Measurements from ENCODE around the gene CARMIL1.
A peak's percentile ranks its signal among the peaks of the same experiment; 100 is the strongest.

The CARMIL1 gene

GRCh38 chr6:25275436-25275835 lies 3.7 kb upstream of the CARMIL1 start:
- FAIRE-seq = no peak
- no peak for DNase-seq (ENCODE audit: insufficient read length, low spot score)
- no peak for TF ChIP-seq CTCF (IDR thresholded peaks at IDR 0.05; ENCODE audit: insufficient read depth, missing control alignments)

GRCh38 chr6:25277386-25277785 lies 1.8 kb upstream of the CARMIL1 start:
- FAIRE-seq = no peak
- DNase-seq (ENCODE audit: insufficient read length, low spot score) = no peak
- TF ChIP-seq CTCF (IDR thresholded peaks at IDR 0.05; ENCODE audit: insufficient read depth, missing control alignments) = no peak

GRCh38 chr6:25277857-25278256 lies 1.3 kb upstream of the CARMIL1 start:
- no peak for TF ChIP-seq CTCF (IDR thresholded peaks at IDR 0.05; ENCODE audit: insufficient read depth, missing control alignments)
- DNase-seq (ENCODE audit: insufficient read length, low spot score) = peak; percentile 38
- FAIRE-seq = peak; percentile 82

DNA sequence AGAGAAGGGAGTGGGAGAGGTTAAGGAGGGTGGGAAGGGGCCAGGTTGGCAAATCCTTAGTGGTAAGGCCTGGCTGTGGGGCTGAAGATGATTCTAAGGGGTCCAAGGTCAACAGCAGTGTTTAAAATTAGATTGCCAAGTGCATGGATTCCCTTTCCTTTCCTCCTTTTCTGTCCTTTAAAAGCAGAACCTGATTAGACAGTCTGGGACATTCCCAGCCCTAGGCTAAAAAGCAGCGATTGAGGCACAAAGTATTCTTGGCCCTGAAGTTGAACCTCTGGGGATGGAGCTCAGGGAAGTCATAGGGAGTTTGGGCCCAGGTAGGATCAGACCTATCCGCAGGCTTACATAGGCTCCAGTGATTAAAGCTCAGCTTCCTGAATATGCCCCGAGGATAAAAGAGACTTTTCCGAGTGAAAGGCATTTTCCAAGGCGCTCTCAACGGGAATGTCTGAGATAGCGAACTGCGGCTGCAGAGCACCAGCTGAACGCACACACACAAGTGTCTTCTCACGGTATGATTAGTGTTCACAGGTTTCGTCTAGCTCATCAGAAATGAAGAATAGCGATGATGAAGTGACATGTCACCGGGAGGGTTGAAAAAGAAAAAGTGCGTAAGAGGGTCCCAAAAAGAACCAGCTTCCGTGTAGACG lies 787 bp upstream of the CARMIL1 start:
- no peak for DNase-seq (ENCODE audit: insufficient read length, low spot score)
- FAIRE-seq = no peak
- no peak for TF ChIP-seq CTCF (IDR thresholded peaks at IDR 0.05; ENCODE audit: insufficient read depth, missing control alignments)

- DNase-seq (ENCODE audit: insufficient read length, low spot score) (peak; percentile 22), FAIRE-seq (no peak)
- no peak for TF ChIP-seq CTCF (IDR thresholded peaks at IDR 0.05; ENCODE audit: insufficient read depth, missing control alignments)
Observed at GRCh38 chr6:25279748-25280343, 672 bp downstream of the CARMIL1 start.

DNA sequence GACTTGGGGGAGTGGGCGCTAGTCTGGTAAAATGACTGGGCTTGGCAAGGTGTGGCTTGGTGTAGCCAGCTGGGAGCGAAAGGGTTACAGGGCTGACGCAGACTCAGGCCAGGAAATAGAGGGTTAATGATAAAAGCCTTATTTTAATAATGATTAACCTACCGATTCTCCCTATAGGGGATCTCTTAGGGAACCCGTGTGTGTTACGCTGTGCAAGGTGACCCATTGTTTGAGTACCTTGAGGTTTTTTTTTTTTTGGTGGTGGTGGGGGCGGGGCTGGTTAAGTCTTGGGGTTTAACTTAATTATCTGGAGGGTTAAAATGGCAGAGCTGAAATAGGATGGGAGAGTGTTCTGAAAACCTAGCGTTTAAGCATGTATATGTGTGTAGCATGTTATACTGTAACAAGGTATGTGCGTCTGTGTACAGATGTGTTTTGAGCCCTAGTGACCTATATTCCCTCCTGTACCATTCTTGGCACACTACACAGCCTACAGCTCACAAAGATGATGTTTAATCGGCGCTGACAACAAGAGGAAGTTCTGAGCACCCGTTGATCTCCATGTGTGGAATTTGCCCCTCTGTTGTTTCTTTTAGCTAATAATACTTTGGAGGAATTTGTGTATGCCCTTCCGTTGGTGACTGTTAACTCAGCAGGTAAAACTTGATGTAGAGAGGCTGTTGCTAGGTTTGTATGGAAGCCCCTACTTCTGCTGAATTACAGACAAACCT lies 1.3 kb downstream of the CARMIL1 start:
- DNase-seq (ENCODE audit: insufficient read length, low spot score) = no peak
- FAIRE-seq = no peak
- no peak for TF ChIP-seq CTCF (IDR thresholded peaks at IDR 0.05; ENCODE audit: insufficient read depth, missing control alignments)

DNA sequence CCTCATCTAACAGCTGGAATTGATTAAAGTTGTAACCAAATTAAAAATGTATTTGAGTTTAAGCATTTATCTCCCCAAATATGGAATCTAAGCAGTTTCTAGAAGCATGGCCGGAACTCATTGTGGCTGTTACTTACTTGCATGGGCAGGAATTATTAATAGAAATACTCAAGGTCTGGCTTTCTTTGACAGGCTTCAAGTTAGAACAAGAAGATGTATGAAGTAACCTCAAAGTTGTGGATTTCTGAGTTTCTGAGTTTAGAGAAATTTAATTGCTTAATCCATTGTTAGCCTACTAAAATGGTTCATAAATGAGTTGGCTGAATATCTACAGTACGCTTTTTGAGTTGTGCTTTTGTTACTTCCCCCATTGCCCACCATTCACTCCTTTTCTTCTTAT lies 7.7 kb downstream of the CARMIL1 start:
- DNase-seq (ENCODE audit: insufficient read length, low spot score) = no peak
- no peak for TF ChIP-seq CTCF (IDR thresholded peaks at IDR 0.05; ENCODE audit: insufficient read depth, missing control alignments)
- no peak for FAIRE-seq
